HEK293 (cell line): ENCODE results near the gene INSL3.

ENCODE experiments used
- WT1 ChIP-seq: fragments of 450-650 bp; formaldehyde crosslinking; IDR thresholded peaks from 2 replicates; pipeline ENCODE4 v1.5.1; 2016; ENCODE audit warnings: missing biosample characterization, missing genetic modification characterization
- YY1 ChIP-seq: fragments of 450-650 bp; formaldehyde crosslinking; IDR thresholded peaks from 2 replicates; pipeline ENCODE4 v1.5.1; 2018; ENCODE audit warnings: missing biosample characterization, missing genetic modification characterization
- ZNF501 ChIP-seq: fragments of 450-650 bp; formaldehyde crosslinking; IDR thresholded peaks from 2 replicates; pipeline ENCODE4 v1.5.1; 2016; ENCODE audit warnings: missing biosample characterization, missing genetic modification characterization
- TF ChIP-seq, protein P1 (sequence below): fragments of 450-650 bp; formaldehyde crosslinking; IDR thresholded peaks from 2 replicates; pipeline ENCODE4 v1.5.1; 2016; ENCODE audit warnings: missing biosample characterization, missing genetic modification characterization
- TF ChIP-seq, protein P2 (sequence below): fragments of 450-650 bp; formaldehyde crosslinking; IDR thresholded peaks from 2 replicates; pipeline ENCODE4 v1.5.1; 2016; ENCODE audit warnings: missing biosample characterization, missing genetic modification characterization, low read depth

DNA sequence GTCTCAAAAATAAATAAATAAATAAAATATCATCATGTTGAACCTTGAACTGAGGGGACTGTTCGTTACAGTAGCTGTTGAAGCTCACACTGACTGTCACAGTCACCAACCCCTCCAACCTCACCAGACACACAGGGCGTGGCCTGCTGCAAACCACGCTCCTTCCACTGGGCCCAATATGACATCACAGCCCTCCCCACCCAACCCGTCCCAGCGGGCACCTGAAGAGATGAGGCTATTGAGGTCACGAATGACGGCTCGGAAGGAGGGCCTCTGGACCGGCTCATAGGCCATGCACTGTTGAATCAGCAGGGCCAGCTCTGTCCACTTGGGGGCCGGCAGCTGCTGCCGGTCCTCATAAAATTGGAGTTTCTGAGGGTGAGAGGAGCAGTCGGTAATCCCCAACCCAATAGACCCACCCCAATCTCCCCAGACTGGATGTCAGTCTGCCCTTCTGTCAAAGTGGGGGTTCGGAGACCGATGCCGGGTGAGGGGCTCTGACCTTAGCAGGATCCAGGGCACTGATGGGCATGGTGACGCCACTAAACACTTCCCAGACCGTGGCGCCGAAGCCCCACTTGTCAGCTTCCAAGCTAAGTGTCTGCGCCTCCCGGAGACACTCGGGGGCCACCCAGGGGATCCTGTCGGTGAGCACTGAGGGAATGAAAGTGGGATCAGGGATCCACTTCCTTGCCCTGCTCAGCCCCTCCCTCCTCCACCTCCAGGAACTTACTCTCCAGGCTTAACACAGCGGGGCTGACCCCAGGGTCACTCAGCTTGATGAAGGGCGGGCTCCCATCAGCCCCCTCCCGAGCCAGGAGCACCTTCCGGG, 13.2 kb upstream of the INSL3 start:
- TF ChIP-seq, protein P1, sequence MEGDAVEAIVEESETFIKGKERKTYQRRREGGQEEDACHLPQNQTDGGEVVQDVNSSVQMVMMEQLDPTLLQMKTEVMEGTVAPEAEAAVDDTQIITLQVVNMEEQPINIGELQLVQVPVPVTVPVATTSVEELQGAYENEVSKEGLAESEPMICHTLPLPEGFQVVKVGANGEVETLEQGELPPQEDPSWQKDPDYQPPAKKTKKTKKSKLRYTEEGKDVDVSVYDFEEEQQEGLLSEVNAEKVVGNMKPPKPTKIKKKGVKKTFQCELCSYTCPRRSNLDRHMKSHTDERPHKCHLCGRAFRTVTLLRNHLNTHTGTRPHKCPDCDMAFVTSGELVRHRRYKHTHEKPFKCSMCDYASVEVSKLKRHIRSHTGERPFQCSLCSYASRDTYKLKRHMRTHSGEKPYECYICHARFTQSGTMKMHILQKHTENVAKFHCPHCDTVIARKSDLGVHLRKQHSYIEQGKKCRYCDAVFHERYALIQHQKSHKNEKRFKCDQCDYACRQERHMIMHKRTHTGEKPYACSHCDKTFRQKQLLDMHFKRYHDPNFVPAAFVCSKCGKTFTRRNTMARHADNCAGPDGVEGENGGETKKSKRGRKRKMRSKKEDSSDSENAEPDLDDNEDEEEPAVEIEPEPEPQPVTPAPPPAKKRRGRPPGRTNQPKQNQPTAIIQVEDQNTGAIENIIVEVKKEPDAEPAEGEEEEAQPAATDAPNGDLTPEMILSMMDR (tag by site-specific recombination): no peak
- no peak for TF ChIP-seq ZNF501 (tag by site-specific recombination)
- TF ChIP-seq YY1: no peak
- TF ChIP-seq WT1 (tag by site-specific recombination): no peak
- TF ChIP-seq, protein P2, sequence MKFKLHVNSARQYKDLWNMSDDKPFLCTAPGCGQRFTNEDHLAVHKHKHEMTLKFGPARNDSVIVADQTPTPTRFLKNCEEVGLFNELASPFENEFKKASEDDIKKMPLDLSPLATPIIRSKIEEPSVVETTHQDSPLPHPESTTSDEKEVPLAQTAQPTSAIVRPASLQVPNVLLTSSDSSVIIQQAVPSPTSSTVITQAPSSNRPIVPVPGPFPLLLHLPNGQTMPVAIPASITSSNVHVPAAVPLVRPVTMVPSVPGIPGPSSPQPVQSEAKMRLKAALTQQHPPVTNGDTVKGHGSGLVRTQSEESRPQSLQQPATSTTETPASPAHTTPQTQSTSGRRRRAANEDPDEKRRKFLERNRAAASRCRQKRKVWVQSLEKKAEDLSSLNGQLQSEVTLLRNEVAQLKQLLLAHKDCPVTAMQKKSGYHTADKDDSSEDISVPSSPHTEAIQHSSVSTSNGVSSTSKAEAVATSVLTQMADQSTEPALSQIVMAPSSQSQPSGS (tag by site-specific recombination): no peak
